DND-41 (cell line): ENCODE measurements around the gene CTCF.

Experiments used
- CTCF ChIP-seq: IDR thresholded peaks from 2 replicates; pipeline ENCODE4 v1.5.1; 2012; ENCODE audit warnings: borderline replicate concordance, low read length, moderate library complexity, mild to moderate bottlenecking; ENCODE audit not compliant: poor library complexity, severe bottlenecking; ENCODE audit errors: extremely low read depth
- EZH2 ChIP-seq: IDR thresholded peaks from 3 replicates; pipeline ENCODE4 v1.6.1; 2012; ENCODE audit warnings: borderline replicate concordance, low read depth, mild to moderate bottlenecking, moderate library complexity, low read length, inconsistent platforms; ENCODE audit not compliant: severe bottlenecking

- no peak for TF ChIP-seq CTCF
- no peak for TF ChIP-seq EZH2
Measured at GRCh38 chr16:67551972-67552371, 10.4 kb upstream of the CTCF start.
